ENCODE results near the gene ERICH6.

The ERICH6 gene

DNA sequence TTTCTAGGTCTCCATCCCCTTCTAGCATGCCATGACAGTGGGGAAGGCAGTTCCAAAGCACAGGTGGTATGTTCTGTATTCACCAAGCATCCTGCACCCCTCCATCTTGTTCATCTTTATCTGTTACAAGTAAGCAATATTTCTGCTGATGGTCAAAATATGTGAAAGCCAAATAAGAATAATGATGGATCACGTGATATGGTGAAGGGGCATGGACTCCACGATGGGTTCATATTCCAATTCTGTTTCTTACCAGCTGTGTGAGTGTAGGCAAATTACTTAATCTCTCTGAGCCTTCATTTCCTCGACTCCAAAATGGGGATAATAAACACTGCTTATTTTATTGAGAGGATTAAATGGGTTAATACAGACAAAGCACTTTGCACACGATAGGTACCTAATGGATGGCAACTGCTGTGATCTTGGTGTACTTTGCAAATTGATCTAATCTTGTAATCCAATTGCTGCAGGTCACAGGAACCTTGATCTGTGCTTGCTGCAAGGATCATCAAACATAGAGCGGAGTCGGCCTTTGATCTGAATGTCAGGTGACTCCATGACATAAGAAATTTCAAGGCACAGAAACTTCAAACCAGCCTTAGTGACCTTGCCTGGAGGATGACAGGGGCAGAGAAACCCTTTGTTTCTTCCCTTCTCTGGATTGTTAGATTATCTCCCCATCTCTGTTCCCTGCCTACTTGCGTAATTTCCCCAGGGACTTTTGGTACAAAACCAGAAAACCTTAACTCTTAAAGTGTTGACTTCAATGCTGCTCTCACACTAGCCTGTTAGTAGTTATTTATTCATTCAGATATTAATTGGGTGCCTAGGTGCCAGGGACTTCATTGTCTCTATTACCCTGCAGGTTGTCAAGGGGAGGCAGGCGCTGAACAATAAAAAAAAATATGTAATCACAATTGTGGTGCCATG is 33.4 kb upstream of the ERICH6 start:
- DNase-seq, result no peak

DNA sequence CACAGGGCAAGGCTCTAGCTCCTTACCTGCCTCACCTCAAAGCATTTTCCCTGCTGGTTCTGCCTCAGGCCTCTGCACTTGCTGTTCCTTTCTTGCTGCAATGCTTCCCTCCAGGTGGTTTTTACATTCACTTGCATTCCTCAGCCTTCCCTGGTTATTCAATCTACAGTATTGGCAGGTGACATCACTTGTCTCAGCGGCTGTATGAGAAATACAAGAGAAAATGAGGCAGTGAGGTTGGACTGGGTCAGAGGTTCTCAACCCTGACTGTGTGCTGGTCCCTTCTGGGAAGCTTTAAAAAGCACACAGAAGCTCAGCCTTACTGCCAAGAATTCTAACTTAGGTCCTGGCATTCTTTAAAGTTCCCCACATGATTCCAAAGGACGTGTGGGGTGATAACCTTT is 32.6 kb upstream of the ERICH6 start:
- DNase-seq, result no peak

DNA sequence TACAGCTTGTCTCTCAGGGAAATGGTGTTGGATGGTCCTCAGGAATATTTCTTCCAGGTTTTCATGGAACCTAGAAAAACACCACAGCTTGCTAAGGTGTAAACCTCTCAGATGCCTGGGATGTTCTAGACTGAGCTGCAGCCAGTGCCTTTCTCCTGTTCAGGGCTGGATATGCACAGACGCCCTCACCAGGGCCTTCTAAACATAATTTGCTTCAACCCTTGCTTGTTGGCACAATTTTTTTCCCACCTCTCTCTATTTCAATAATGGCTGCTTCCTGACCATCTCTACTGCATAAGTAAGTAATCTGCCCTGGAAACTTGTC is 31.0 kb upstream of the ERICH6 start:
- no peak for DNase-seq

DNA sequence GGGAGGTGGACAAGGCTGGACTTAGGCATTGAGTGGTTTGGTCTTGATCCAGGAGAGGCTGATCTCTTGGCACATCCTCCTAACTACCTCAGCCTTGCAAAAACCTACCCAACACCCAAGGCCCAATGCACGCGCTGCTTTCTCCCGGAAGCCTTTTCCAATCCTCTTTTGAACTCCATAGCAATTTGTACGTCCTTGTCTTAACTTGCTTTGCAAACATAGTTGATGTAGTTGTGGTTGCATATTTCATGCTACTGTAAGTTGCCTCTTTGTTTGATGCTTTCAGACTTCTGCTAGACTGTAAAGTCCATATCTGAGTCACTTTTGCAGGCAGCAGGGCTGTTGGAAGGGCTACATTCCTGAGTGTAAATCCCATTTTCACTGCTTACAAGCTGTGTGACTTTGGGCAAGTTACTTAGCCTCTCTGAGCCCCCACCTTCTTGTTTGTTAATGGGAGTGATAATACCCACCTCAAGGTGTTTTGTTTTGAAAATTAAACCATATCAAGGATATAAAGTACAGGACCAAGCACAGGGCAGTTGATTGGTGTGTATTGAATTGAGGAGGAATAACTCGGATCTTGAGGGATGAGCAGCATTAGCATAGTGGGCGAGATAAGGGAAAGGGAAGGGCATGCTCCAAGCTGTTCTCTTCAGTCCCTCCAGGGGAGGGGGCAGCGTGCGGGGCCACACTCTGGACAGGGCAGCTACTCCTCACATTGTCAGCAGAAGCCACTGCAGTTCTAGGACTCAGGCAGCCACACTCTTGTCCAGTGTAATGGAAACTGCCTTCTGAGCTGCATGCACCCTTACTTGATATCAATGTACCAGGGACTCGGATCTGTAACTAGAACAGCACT is 30.4 kb upstream of the ERICH6 start:
- DNase-seq, result no peak

DNA sequence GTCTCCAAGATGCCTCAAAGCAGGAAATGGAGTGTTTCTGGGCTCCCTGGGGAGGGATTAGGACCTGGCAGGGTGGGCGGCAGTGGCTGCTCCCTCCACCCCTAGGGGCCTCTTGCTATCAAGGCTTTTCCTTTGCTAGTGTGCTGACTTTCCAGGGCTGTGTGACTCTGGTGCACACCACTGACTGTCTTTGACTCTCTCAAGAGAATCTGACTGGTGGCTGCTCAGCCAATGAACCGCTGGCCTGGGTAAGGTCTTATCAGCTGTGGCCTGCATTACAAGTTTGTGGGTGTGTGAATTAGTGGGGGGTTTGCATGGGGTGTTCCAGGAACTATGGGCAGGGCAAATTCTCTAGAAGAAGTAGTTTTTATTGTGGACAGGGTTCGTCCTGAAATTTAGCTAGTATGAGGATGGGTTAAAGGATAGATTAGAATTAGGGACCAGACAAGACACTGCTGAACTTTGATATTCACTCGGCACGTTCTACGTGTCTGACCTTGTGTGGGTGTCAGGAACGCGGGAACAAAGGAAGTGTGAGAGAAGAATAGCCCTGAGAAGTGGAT is 29.7 kb upstream of the ERICH6 start:
- DNase-seq, result no peak

DNA sequence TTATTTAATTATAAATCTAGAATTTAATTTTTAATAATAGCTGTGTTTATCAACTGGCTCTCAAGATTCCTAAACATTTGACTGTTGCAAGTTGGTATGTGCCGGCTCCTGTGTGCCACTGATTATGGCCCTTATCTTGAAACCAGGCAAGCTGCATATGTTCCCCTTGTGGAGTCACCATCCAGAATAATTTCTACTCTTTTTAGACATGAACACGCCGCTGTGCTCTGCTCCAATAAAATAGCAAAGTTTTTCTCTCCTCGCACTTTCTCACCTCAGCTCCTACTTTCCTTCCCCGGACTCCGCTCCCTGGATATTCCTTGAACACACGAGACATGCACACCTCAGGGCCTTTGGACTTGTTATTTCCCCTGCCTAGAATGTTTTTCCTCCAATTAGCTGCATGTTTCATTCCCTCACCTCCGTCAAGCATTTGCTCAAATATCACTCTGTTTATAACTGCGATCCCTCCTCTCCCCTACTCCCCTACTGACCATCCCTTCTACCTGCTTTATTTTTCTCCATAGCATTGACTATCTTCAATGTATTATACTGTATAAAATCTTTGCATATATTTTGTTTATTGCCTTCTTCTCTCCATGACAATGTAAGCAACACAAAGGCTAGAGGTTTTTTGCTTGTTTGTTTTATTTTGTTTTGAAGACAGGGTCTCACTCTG is 26.1 kb upstream of the ERICH6 start:
- no peak for DNase-seq

DNA sequence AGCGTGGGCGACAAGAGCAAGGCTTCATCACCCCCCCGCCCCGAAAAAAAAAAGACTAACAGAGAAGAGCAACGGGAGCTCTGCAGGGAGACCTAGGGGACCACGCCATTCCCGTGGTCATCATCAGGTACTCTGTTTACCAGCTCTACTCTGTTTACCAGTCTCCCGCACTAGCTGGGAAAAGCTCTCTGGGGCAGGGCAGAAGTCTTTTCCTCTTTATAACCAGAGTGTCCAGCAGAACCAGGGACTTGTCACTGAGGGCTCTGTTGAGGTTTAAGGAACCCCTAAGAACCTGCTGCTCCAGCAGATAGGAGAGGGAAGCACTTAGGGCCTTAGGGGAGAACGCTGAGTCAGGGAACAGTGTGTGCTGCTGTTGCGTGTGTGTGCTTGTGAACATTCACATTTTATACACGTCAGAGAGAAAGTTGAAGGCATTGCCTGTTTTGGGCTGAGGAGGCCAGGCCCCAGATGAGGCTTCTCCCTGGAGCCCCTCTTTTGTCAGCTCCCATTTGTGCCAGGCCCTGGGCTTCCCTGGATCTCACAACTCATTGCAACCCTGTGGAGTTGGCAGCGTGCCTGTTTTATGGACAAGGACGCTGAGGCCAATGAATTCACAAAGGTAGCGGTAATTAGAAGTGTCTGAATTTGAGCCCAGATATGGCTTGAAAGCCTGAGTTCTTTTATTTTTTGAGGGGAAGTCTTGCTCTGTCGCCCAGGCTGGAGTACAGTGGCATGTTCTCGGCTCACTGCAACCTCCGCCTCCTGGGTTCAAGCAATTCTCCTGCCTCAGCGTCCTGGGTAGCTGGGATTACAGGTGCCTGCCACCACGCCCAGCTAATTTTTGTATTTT is 24.2 kb upstream of the ERICH6 start:
- no peak for DNase-seq

DNA sequence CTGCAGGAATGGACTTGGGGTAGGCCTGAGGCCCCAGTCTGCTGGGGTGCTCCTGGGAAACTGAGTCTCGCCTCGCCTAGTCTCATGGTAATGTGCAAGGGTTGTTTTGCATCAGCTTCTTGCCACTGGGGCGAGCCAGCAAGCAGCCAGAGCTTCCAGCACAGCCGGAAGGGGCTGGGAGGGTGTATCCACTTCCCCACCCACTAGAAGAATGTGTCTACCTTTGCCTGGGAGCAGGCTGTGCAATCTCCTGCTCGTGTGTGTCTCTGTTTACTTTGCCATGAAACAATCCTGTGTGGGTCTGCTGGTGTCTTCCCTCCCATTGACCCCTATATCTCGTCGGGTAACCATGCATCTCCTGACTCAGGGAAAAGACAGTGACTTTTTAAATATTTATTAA is 21.8 kb upstream of the ERICH6 start:
- DNase-seq, result no peak

GRCh38 chr3:150723946-150724345 is 20.2 kb upstream of the ERICH6 start:
- no peak for DNase-seq

GRCh38 chr3:150722267-150722666 is 18.5 kb upstream of the ERICH6 start:
- DNase-seq, result no peak

DNA sequence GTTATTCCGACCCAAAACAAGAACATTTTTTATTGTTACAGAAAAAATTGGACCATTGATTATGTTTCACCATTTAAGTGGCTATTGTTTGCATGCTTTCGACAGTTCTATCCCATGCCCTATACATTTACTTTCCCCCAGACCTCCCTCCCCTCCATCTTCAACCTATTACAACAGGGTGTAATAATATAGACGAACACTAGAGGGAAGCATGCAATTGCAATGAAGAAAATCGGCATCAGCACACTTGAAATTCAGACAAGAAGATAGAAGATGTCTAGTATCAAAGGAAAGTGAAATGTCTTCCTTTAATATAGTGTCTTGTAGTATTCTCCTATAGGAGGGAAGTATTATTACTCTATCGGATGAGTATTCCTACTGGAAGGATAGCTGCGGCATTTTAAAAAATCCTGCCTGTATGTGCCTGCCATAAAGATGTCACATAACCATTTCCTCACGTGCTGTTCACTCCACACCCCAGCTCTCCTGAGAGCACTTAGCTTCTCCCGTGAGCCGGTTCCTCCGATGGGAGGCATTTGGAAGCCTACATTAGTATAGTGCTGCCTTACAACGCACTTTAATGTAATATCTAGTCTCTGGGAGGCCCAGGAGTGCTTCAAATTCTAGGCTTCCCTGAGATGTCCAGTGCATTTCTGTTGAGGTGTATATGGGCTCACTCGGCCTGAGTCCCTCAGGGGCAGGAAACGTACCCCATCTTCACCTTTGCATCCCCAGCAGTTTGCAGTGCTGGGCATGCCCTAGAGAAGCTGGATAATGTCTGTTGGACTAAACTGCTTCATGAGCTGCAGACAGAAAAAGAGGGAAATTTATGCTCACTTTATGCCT is 17.8 kb upstream of the ERICH6 start:
- peak; percentile 15 to 75 for DNase-seq

- no peak for DNase-seq
Measured at GRCh38 chr3:150720444-150720843, 16.7 kb upstream of the ERICH6 start.

DNA sequence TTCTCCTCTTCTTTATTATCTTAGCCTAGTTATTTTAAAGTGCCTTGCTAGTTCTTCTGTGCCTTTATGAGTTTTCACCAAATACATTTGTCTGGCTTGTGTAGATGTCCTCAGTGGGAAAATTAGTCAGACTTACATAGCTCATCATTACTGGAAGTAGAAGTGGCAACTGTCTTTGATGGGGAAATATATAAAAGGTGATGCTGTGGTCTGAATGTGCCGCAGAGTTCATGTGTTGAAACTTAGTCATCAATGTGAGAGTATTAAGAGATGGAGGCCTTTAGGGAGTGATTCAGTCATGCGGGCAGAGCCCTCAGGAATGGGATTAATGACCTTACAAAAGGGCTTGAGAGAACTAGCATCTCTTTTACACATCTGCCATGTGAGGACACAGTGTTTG is 6.4 kb upstream of the ERICH6 start:
- no peak for DNase-seq

- DNase-seq, result peak in 1 of 2 experiments; percentile 53
Measured at GRCh38 chr3:150703299-150703755, 393 bp downstream of the ERICH6 start.

- DNase-seq, result peak in 1 of 2 experiments; percentile 65
Measured at GRCh38 chr3:150699068-150699639, 4.6 kb downstream of the ERICH6 start.

GRCh38 chr3:150697646-150698045 is 6.1 kb downstream of the ERICH6 start:
- DNase-seq, result no peak

- no peak for DNase-seq
Measured at GRCh38 chr3:150691414-150692040, 12.2 kb downstream of the ERICH6 start.

- no peak for DNase-seq
Measured at GRCh38 chr3:150687613-150688012, 16.1 kb downstream of the ERICH6 start.

DNA sequence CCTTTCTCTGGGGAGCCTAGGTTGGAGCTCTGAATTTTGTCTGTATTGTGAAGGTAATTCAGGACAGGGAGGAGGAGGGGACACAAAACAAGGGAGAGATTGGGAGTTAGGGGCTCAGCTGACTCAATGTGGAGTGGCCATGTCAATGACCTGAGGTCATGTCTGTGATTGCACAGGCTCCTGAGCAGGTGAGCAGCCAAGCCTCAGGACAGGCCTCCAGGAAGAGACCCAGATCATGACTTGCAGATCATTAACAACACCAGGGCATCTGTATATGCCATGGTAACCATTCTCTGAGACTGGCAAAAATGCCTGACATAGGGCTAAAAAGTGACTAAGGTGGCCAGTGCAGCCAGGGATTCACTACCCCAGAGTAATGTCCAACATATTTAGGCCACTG is 20.9 kb downstream of the ERICH6 start:
- no peak for DNase-seq

GRCh38 chr3:150682279-150682678 is 21.4 kb downstream of the ERICH6 start:
- DNase-seq, result no peak

Measured in SW 1271 (cell line).